K562 (cell line): ENCODE measurements around the gene SUFU.

Experiments used
- ARID2 ChIP-seq: fragments of 450-650 bp; IDR thresholded peaks from 2 replicates; pipeline ENCODE4 v1.6.1; 2017; ENCODE audit warnings: antibody characterized with exemption, mild to moderate bottlenecking
- E2F3 ChIP-seq: fragments of 250-450 bp; sonication (Bioruptor Pico); IDR thresholded peaks from 2 replicates; pipeline ENCODE4 v1.4.0; 2020; ENCODE audit warnings: mild to moderate bottlenecking
- EZH2 ChIP-seq: IDR thresholded peaks from 2 replicates; pipeline ENCODE4 v1.6.1; 2012; ENCODE audit warnings: low read depth, mild to moderate bottlenecking, inconsistent platforms, low read length, borderline replicate concordance
- FOS ChIP-seq: IDR thresholded peaks from 3 replicates; pipeline ENCODE4 v1.6.1; 2011; ENCODE audit not compliant: insufficient read length; ENCODE audit errors: extremely low read depth
- NR2C2 ChIP-seq, 2 experiments: fragments of 200-800 bp in 1 of 2; sonication (Bioruptor generic) in 1 of 2; sonication (generic) in 1 of 2; formaldehyde crosslinking in 1 of 2; IDR thresholded peaks; 2 replicates each; pipeline versions ENCODE4 v1.6.1 to v1.8.0; 2016 to 2022; ENCODE audit warnings: mild to moderate bottlenecking in 1 of 2, missing compliant biosample characterization in 1 of 2, missing genetic modification characterization in 1 of 2, missing genetic modification reagents in 1 of 2
- POLR2AphosphoS5 ChIP-seq: IDR thresholded peaks from 2 replicates; pipeline ENCODE4 v1.6.1; 2011; ENCODE audit warnings: mild to moderate bottlenecking, low read depth, low read length, moderate library complexity; ENCODE audit not compliant: control insufficient read depth, insufficient read depth
- SMC3 ChIP-seq: conservative IDR thresholded peaks from 2 replicates; pipeline ENCODE4 v1.6.1; 2011; ENCODE audit warnings: low read depth, low read length, improper control_type of control experiment; ENCODE audit not compliant: insufficient read depth
- SP1 ChIP-seq: sonication (generic); formaldehyde crosslinking; IDR thresholded peaks from 2 replicates; pipeline ENCODE4 v1.8.1; 2022; ENCODE audit warnings: mild to moderate bottlenecking, missing genetic modification reagents
- XRCC4 ChIP-seq: IDR thresholded peaks from one replicate; pipeline ENCODE4 v1.6.1; 2011; ENCODE audit not compliant: insufficient read depth, insufficient read length; ENCODE audit errors: extremely low read depth
- ZBTB8A ChIP-seq: fragments of 450-650 bp; IDR thresholded peaks from 2 replicates; pipeline ENCODE4 v1.6.1; 2018; ENCODE audit warnings: mild to moderate bottlenecking, moderate library complexity; ENCODE audit not compliant: partially characterized antibody
- TF ChIP-seq, protein P1 (sequence below), 3 experiments: IDR thresholded peaks in 2 of 3; conservative IDR thresholded peaks in 1 of 3; 2 replicates each; pipeline ENCODE4 v1.5.1; 2011 to 2012; ENCODE audit warnings: low read length in 3 of 3, mild to moderate bottlenecking in 3 of 3, control low read depth in 2 of 3, improper control_type of control experiment in 1 of 3, inconsistent platforms in 1 of 3, low read depth in 1 of 3, mixed read lengths in 1 of 3, moderate library complexity in 1 of 3; ENCODE audit not compliant: insufficient read depth in 2 of 3
- TF ChIP-seq, protein P2 (sequence below): fragments of 250-450 bp; sonication (Bioruptor Pico); IDR thresholded peaks from 2 replicates; pipeline ENCODE4 v1.5.0; 2021; ENCODE audit warnings: mild to moderate bottlenecking, borderline replicate concordance

GRCh38 chr10:102502337-102503151 is 1.2 kb upstream of the SUFU start, which contains the start of gene ACTR1A:
- TF ChIP-seq E2F3 (CRISPR knock-in tag) (no peak), NR2C2 (CRISPR knock-in tag; IDR thresholded peaks at IDR 0.05) (no peak; the same call in 1 of the 2 replicates), NR2C2 (tag; IDR thresholded peaks at IDR 0.05) (peak; percentile 96), ZBTB8A (no peak), ARID2 (no peak), SP1 (CRISPR knock-in tag) (peak; percentile 4; the same call in 1 of the 2 replicates), POLR2AphosphoS5 (peak; percentile 61; the same call in 1 of the 2 replicates), XRCC4 (no peak), SMC3 (no peak), FOS (no peak), EZH2 (no peak)
- TF ChIP-seq, protein P1, sequence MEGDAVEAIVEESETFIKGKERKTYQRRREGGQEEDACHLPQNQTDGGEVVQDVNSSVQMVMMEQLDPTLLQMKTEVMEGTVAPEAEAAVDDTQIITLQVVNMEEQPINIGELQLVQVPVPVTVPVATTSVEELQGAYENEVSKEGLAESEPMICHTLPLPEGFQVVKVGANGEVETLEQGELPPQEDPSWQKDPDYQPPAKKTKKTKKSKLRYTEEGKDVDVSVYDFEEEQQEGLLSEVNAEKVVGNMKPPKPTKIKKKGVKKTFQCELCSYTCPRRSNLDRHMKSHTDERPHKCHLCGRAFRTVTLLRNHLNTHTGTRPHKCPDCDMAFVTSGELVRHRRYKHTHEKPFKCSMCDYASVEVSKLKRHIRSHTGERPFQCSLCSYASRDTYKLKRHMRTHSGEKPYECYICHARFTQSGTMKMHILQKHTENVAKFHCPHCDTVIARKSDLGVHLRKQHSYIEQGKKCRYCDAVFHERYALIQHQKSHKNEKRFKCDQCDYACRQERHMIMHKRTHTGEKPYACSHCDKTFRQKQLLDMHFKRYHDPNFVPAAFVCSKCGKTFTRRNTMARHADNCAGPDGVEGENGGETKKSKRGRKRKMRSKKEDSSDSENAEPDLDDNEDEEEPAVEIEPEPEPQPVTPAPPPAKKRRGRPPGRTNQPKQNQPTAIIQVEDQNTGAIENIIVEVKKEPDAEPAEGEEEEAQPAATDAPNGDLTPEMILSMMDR (IDR thresholded peaks at IDR 0.05 in 2 of 3, conservative IDR thresholded peaks at IDR 0.05 in 1 of 3; ENCODE audit: insufficient read depth in 2 of 3, low read depth in 1 of 3, low read length in 3 of 3) = peak in 1 of 3 experiments; percentile 5; a peak in 1 of 6 replicates
- TF ChIP-seq, protein P2, sequence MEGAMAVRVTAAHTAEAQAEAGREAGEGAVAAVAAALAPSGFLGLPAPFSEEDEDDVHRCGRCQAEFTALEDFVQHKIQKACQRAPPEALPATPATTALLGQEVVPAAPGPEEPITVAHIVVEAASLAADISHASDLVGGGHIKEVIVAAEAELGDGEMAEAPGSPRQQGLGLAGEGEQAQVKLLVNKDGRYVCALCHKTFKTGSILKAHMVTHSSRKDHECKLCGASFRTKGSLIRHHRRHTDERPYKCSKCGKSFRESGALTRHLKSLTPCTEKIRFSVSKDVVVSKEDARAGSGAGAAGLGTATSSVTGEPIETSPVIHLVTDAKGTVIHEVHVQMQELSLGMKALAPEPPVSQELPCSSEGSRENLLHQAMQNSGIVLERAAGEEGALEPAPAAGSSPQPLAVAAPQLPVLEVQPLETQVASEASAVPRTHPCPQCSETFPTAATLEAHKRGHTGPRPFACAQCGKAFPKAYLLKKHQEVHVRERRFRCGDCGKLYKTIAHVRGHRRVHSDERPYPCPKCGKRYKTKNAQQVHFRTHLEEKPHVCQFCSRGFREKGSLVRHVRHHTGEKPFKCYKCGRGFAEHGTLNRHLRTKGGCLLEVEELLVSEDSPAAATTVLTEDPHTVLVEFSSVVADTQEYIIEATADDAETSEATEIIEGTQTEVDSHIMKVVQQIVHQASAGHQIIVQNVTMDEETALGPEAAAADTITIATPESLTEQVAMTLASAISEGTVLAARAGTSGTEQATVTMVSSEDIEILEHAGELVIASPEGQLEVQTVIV = no peak
